Kidney tubule cell (primary cell): ENCODE data around the gene ADARB2.
"Not testable (repeated sequence)": the region's sequence is repeated elsewhere in the genome, so short reads cannot be mapped to it uniquely, and the experiment has no call there.

Source experiments
- DNase-seq: peaks from one replicate; pipeline ENCODE4 v3.0.0-alpha.2; 2018; ENCODE audit warnings: low spot score

ADARB2 gene

GRCh38 chr10:1546431-1547110 lies 190.8 kb downstream of the ADARB2 start:
- no peak for DNase-seq

GRCh38 chr10:1545524-1545923 lies 191.8 kb downstream of the ADARB2 start:
- DNase-seq: no peak

- no peak for DNase-seq
These were observed 192.4 kb downstream of the ADARB2 start for GRCh38 chr10:1544929-1545328.

- no peak for DNase-seq
These were observed 193.1 kb downstream of the ADARB2 start for GRCh38 chr10:1544209-1544673.

GRCh38 chr10:1543596-1543995 lies 193.7 kb downstream of the ADARB2 start:
- no peak for DNase-seq

- no peak for DNase-seq
These were observed 194.4 kb downstream of the ADARB2 start for GRCh38 chr10:1542941-1543340.

GRCh38 chr10:1540144-1540543 lies 197.2 kb downstream of the ADARB2 start:
- no peak for DNase-seq

GRCh38 chr10:1539216-1539615 lies 198.1 kb downstream of the ADARB2 start:
- DNase-seq: no peak

GRCh38 chr10:1538531-1539061 lies 198.7 kb downstream of the ADARB2 start:
- no peak for DNase-seq

GRCh38 chr10:1538121-1538520 lies 199.2 kb downstream of the ADARB2 start:
- no peak for DNase-seq

GRCh38 chr10:1537449-1537848 lies 199.9 kb downstream of the ADARB2 start:
- not testable (repeated sequence) for DNase-seq

- DNase-seq: peak; percentile 15
These were observed 201.0 kb downstream of the ADARB2 start for GRCh38 chr10:1536341-1536740.

GRCh38 chr10:1535301-1535965 lies 201.9 kb downstream of the ADARB2 start:
- DNase-seq: no peak

GRCh38 chr10:1534820-1535219 lies 202.5 kb downstream of the ADARB2 start:
- DNase-seq: no peak

GRCh38 chr10:1532636-1533035 lies 204.7 kb downstream of the ADARB2 start:
- DNase-seq: no peak

- DNase-seq: no peak
These were observed 205.3 kb downstream of the ADARB2 start for GRCh38 chr10:1531883-1532597.

GRCh38 chr10:1530871-1531517 lies 206.3 kb downstream of the ADARB2 start:
- DNase-seq: no peak

GRCh38 chr10:1529806-1530413 lies 207.4 kb downstream of the ADARB2 start:
- no peak for DNase-seq

- no peak for DNase-seq
These were observed 209.4 kb downstream of the ADARB2 start for GRCh38 chr10:1527951-1528350.

- peak; percentile 9 for DNase-seq
These were observed 210.8 kb downstream of the ADARB2 start for GRCh38 chr10:1526436-1527055.
